Right atrium auricular region (tissue), 2 donors: ENCODE data around the gene SLC8A3. TPM values are rescaled to one million over a fixed set of nuclear protein-coding genes. Genes with fewer than 3 reads are reported as not detected.

ENCODE experiments used
- DNase-seq: peaks from one replicate; pipeline ENCODE4 v3.0.0-alpha.2; 2019; ENCODE audit warnings: low spot score
- H3K27ac ChIP-seq, 2 donors: fragments of 200-600 bp; sonication (generic); 1 replicate in 1 of 2; 2 replicates in 1 of 2; pipeline ENCODE4 v1.5.1; 2016 to 2019
- H3K27me3 ChIP-seq, 2 donors: fragments of 200-600 bp; sonication (generic); one replicate each; pipeline versions ENCODE4 v1.5.1 to v1.6.0; 2017 to 2019
- H3K36me3 ChIP-seq: fragments of 200-600 bp; sonication (generic); one replicate; pipeline ENCODE4 v1.5.1; 2016
- H3K4me1 ChIP-seq, 2 donors: fragments of 200-600 bp; sonication (generic); one replicate each; pipeline versions ENCODE4 v1.5.1 to v1.6.0; 2017 to 2019
- H3K4me3 ChIP-seq, 2 donors: fragments of 200-600 bp; sonication (generic); 1 replicate in 1 of 2; 2 replicates in 1 of 2; pipeline ENCODE4 v1.5.1; 2017 to 2019; ENCODE audit warnings: mild to moderate bottlenecking in 1 of 2, moderate library complexity in 1 of 2
- H3K9me3 ChIP-seq, 2 donors: fragments of 200-600 bp; sonication (generic); one replicate each; pipeline ENCODE4 v1.5.1; 2019
- total RNA-seq, 2 donors: library from RNA; depleted of rRNA; stranded (reverse); fragments of >200 nt; gene quantifications; one replicate each; pipeline ENCODE4 v1.1.0, GENCODE V29; 2016
- TF ChIP-seq, protein P1 (sequence below), 2 donors: fragments of 200-600 bp; sonication (generic); IDR thresholded peaks; one replicate each; pipeline ENCODE4 v1.5.1; 2019; ENCODE audit warnings: antibody characterized with exemption in 2 of 2

Gene SLC8A3
- total RNA-seq, 2 donors from 2014 or later = 1.3 to 1.4 TPM

DNA sequence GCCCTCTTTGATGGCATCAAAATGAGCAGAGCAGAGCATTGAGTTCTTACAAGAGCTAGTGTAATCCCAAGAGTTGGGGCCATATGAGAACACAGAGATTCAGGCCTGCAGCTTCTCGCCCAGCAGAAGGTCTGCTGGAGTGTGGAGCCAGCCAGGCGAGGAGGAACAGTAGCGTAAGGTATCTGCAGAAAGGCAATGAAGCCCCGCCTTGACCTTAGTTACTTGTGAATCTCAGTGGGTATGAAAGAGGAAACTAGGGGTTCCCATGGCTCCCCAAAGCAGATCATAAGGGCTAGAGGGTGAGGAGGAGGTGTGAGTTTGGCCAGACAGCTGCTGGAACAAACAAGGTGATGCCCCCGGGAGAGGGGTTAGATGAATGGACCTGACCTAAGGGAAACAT lies 49.4 kb downstream of the SLC8A3 start:
- H3K4me3 ChIP-seq = no peak overlapping the region
- H3K27ac ChIP-seq = no peak overlapping the region
- H3K36me3 ChIP-seq = no peaks in the 10 kb centered on the region
- H3K9me3 ChIP-seq = no peaks in the 10 kb centered on the region
- DNase-seq = no peak
- no peaks in the 10 kb centered on the region for H3K27me3 ChIP-seq
- TF ChIP-seq, protein P1, sequence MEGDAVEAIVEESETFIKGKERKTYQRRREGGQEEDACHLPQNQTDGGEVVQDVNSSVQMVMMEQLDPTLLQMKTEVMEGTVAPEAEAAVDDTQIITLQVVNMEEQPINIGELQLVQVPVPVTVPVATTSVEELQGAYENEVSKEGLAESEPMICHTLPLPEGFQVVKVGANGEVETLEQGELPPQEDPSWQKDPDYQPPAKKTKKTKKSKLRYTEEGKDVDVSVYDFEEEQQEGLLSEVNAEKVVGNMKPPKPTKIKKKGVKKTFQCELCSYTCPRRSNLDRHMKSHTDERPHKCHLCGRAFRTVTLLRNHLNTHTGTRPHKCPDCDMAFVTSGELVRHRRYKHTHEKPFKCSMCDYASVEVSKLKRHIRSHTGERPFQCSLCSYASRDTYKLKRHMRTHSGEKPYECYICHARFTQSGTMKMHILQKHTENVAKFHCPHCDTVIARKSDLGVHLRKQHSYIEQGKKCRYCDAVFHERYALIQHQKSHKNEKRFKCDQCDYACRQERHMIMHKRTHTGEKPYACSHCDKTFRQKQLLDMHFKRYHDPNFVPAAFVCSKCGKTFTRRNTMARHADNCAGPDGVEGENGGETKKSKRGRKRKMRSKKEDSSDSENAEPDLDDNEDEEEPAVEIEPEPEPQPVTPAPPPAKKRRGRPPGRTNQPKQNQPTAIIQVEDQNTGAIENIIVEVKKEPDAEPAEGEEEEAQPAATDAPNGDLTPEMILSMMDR (IDR thresholded peaks at IDR 0.05) = no peak
- H3K4me1 ChIP-seq = no peaks in the 10 kb centered on the region

DNA sequence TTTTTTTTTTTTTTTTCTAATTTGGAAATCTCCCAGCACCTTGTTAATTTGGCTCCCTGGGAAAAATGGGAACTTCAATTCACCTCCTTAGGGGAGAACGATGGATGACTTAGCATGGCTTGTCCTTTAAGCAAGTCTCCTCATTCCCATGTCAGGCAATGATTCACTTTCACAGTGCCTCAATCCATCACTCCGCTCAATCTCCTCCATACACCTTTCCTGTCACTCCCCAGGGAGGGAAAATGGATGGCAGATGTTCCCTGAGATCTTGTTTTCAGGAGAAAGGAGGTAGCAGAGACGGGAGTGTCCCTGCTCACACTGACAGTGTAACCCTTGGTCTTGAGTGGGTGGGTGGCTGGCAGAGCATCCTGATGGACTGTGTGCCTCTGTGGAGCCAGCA lies 51.0 kb downstream of the SLC8A3 start:
- H3K4me1 ChIP-seq = no peaks in the 10 kb centered on the region
- H3K36me3 ChIP-seq = no peaks in the 10 kb centered on the region
- TF ChIP-seq, protein P1 (IDR thresholded peaks at IDR 0.05) = no peak
- no peaks in the 10 kb centered on the region for H3K27me3 ChIP-seq
- no peak for DNase-seq
- H3K27ac ChIP-seq = no peak overlapping the region
- no peaks in the 10 kb centered on the region for H3K9me3 ChIP-seq
- no peak overlapping the region for H3K4me3 ChIP-seq

DNA sequence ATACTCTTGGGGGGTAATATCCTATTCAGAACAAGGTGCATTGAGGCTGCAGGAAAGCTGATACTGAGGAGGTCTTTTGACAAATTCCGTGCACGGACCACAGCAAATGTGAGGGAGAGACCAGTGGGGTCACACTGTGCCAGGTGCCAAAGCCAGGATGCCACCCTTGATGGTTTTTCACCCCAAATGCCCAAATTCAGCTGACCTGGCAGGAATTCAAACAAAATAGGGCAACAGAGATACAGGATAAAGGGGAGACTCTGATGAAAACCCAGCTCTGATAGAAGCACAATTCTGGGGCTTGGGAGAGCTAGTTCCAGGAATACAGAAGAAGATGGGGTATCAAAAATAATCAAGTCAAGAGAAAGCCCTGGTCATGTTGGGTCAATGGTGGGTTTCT lies 55.3 kb downstream of the SLC8A3 start:
- Histone ChIP-seq H3K36me3 (no peaks in the 10 kb centered on the region), H3K4me3 (no peak overlapping the region), H3K9me3 (no peaks in the 10 kb centered on the region), H3K27ac (no peak overlapping the region), H3K4me1 (no peaks in the 10 kb centered on the region), H3K27me3 (no peaks in the 10 kb centered on the region)
- TF ChIP-seq, protein P1 (IDR thresholded peaks at IDR 0.05) = no peak
- no peak for DNase-seq

DNA sequence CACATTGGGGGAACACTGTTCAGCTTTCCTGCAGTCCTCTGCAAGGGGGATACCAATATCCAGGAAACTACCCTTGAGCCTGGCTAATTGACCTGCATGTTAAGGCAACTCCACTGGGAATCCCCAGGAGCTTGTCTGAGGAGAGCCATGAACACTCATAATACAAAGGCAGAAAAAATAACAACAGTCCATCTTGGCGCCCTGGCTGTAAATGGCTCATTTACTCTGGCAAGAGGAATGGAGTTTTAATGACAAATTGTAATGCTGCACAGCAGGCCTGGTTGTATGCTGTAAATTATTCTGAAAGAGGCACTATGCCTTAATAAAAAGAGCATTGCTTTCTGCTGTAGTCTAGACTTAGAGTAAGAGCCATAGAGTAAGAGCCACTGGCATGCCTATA lies 58.3 kb downstream of the SLC8A3 start:
- Histone ChIP-seq H3K4me1 (no peaks in the 10 kb centered on the region), H3K36me3 (no peaks in the 10 kb centered on the region), H3K27me3 (no peaks in the 10 kb centered on the region), H3K9me3 (no peaks in the 10 kb centered on the region), H3K27ac (no peak overlapping the region), H3K4me3 (no peak overlapping the region)
- DNase-seq = no peak
- TF ChIP-seq, protein P1 (IDR thresholded peaks at IDR 0.05) = no peak

DNA sequence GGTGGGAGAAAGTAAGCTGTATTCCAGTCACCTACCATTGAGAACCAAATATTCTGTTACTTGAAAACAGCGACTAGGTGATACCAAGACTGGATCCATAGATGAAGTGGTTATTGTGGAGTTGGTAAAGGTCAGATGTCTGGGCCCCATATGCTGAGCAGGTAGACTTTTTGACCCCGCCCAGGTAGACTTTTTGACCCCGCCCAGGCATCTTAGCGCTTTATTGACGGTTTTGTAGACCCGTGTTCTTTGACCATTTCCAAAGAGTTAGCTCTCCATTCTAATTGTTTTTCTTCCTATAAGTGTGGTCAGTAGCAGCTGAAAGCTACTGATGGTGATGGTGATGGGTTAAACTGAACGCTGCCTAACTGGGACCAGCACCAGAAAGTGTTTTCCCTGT lies 61.6 kb downstream of the SLC8A3 start:
- H3K27me3 ChIP-seq = no peaks in the 10 kb centered on the region
- H3K36me3 ChIP-seq = no peaks in the 10 kb centered on the region
- no peaks in the 10 kb centered on the region for H3K4me1 ChIP-seq
- H3K27ac ChIP-seq = no peak overlapping the region
- H3K9me3 ChIP-seq = no peaks in the 10 kb centered on the region
- TF ChIP-seq, protein P1 (IDR thresholded peaks at IDR 0.05) = no peak
- DNase-seq = no peak
- no peak overlapping the region for H3K4me3 ChIP-seq

DNA sequence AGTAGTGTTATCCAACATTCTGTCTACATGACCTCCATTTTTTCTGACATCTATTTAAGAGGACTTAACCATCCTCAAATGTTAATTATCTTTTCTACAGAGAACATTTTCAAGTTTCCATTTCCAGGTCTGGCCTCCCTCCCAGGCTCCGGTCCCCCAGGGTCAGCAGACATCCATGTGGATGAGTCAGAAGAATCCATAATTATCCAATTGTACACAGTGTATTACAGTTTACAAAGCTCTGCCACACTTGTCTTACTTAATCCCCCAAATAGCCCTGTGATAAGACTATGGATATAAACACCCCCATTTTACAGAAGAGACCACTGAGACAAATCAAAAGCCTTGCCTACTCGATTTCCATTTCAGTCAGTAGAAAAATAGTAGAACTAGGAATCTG lies 65.0 kb downstream of the SLC8A3 start:
- Histone ChIP-seq H3K27ac (no peak overlapping the region), H3K36me3 (no peaks in the 10 kb centered on the region), H3K27me3 (no peaks in the 10 kb centered on the region), H3K9me3 (no peaks in the 10 kb centered on the region), H3K4me3 (no peak overlapping the region), H3K4me1 (no peaks in the 10 kb centered on the region)
- no peak for DNase-seq
- TF ChIP-seq, protein P1 (IDR thresholded peaks at IDR 0.05) = no peak
